GM12873 (cell line): ENCODE data around the gene ZNF506.

Experiments used
- CTCF ChIP-seq: IDR thresholded peaks from 2 replicates; pipeline ENCODE4 v1.5.1; 2012; ENCODE audit warnings: low read depth, mild to moderate bottlenecking, moderate library complexity, low read length, control low read depth; ENCODE audit not compliant: insufficient read depth; ENCODE audit errors: missing control alignments

ZNF506 gene

GRCh38 chr19:19847781-19848180 lies 26.2 kb upstream of the ZNF506 start:
- TF ChIP-seq CTCF: no peak

GRCh38 chr19:19835560-19836038 lies 14.0 kb upstream of the ZNF506 start:
- TF ChIP-seq CTCF: no peak

GRCh38 chr19:19826875-19827274 lies 5.3 kb upstream of the ZNF506 start:
- TF ChIP-seq CTCF: no peak

GRCh38 chr19:19823916-19824315 lies 2.4 kb upstream of the ZNF506 start:
- no peak for TF ChIP-seq CTCF

- TF ChIP-seq CTCF: no peak
Observed at GRCh38 chr19:19820774-19821320, 703 bp downstream of the ZNF506 start.

- TF ChIP-seq CTCF: no peak
Observed at GRCh38 chr19:19817357-19817756, 4.2 kb downstream of the ZNF506 start.

- TF ChIP-seq CTCF: no peak
Observed at GRCh38 chr19:19816679-19817078, 4.9 kb downstream of the ZNF506 start.
